CD4-positive, CD25-positive, alpha-beta regulatory T cell (primary cell): ENCODE measurements around the gene COX7A1. TPM values are rescaled to one million over a fixed set of nuclear protein-coding genes. Genes with fewer than 3 reads are reported as not detected.
"Not testable (repeated sequence)": the region's sequence is repeated elsewhere in the genome, so short reads cannot be mapped to it uniquely, and the experiment has no call there.

Experiments
- ATAC-seq, 2 donors: fragments of 150-1000 bp; cut with Tn5 transposase; one replicate each; pipeline ENCODE4 v1.10.0; 2021; ENCODE audit warnings: low read depth in 2 of 2, moderate number of reproducible peaks in 2 of 2, moderate library complexity in 1 of 2
- DNase-seq, 3 donors: peaks; one replicate each; pipeline versions ENCODE4 v3.0.0 to v3.0.0-alpha.2; 2012 to 2022; ENCODE audit warnings: mixed read lengths in 1 of 3
- H3K27ac ChIP-seq: one replicate; pipeline ENCODE4 v1.7.0; 2013; ENCODE audit warnings: mild to moderate bottlenecking, low read length; ENCODE audit not compliant: insufficient read depth, poor library complexity, severe bottlenecking
- H3K27me3 ChIP-seq: one replicate; pipeline ENCODE4 v1.7.0; 2013; ENCODE audit warnings: low read length; ENCODE audit not compliant: control insufficient read depth, insufficient read depth
- H3K36me3 ChIP-seq: one replicate; pipeline ENCODE4 v1.7.0; 2013; ENCODE audit warnings: mild to moderate bottlenecking, low read length, moderate library complexity; ENCODE audit not compliant: control insufficient read depth, insufficient read depth
- H3K4me1 ChIP-seq: 2 replicates; pipeline ENCODE4 v1.7.0; 2013; ENCODE audit warnings: mild to moderate bottlenecking, low read length; ENCODE audit not compliant: insufficient read depth, control insufficient read depth, poor library complexity, severe bottlenecking
- H3K4me3 ChIP-seq: one replicate; pipeline ENCODE4 v1.7.0; 2013; ENCODE audit warnings: low read depth, mild to moderate bottlenecking, low read length, moderate library complexity
- H3K9me3 ChIP-seq, 2 experiments: 1 replicate in 1 of 2; 2 replicates in 1 of 2; pipeline ENCODE4 v1.7.0; 2013; ENCODE audit warnings: low read length in 2 of 2, mild to moderate bottlenecking in 1 of 2, moderate library complexity in 1 of 2; ENCODE audit not compliant: control insufficient read depth in 2 of 2
- H3K27ac Mint-ChIP-seq, 3 donors: one replicate each; pipeline ENCODE4 v1.8.0; 2020 to 2022; ENCODE audit warnings: mild to moderate bottlenecking in 3 of 3, mixed read lengths in 3 of 3, moderate library complexity in 2 of 3
- H3K27me3 Mint-ChIP-seq: one replicate; pipeline ENCODE4 v1.8.0; 2022; ENCODE audit warnings: mild to moderate bottlenecking, mixed read lengths
- H3K36me3 Mint-ChIP-seq: one replicate; pipeline ENCODE4 v1.8.0; 2020; ENCODE audit warnings: mixed read lengths
- H3K4me1 Mint-ChIP-seq, 4 donors: one replicate each; pipeline ENCODE4 v1.8.0; 2020 to 2022; ENCODE audit warnings: mixed read lengths in 4 of 4, mild to moderate bottlenecking in 1 of 4
- H3K4me3 Mint-ChIP-seq, 4 donors: one replicate each; pipeline ENCODE4 v1.8.0; 2020 to 2022; ENCODE audit warnings: mild to moderate bottlenecking in 4 of 4, mixed read lengths in 4 of 4, moderate library complexity in 3 of 4
- H3K9me3 Mint-ChIP-seq, 7 donors: one replicate each; pipeline ENCODE4 v1.8.0; 2020 to 2022; ENCODE audit warnings: mixed read lengths in 7 of 7, mild to moderate bottlenecking in 3 of 7, moderate library complexity in 2 of 7
- polyA plus RNA-seq, 4 donors: library from polyadenylated mRNA; unstranded; fragments of 300-500 nt; fragmentation: Illumina TruSeq; gene quantifications; one replicate each; pipeline ENCODE4 v1.2.3, GENCODE V29; 2021
- total RNA-seq: library from RNA; stranded (reverse); gene quantifications from one replicate; pipeline ENCODE4 v1.2.3, GENCODE V29; 2022

Gene COX7A1
- total and polyA plus RNA-seq, 5 donors from 2014 or later = not detected

DNA sequence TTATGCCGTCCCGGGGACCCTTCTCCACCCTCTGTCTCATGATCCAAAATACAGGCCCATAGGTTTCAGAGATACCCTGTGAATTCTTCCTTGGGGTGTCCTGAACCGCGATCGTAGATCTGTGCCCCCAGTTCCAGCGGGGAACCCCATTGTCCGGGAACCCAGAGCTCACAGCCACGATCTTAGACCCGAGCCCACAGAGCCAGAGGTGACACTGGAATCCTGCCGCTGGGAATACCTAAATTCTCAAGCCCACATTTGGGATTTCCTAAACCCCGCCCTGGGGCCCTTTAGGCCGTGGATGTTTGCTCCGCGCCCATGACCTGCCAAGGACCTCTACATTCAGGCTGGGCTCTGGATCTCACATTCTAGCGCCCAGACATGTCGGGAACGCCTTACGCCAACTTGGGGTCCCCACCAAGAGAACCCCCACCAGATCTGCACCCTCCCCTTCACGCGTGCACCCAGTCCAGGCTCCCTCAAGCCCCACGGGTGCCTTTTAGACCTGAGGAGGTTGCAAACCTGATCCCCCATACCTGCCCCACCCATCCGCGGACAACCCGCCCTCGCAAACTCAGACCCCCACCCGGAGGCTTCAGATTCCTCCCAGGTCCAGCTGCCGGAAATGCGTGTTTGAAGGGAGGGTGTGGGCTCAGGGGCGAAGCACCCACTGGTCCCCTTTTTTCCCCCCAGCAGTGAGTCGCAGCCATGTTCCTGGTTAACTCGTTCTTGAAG, 11.8 kb downstream of the COX7A1 start:
- Mint-ChIP-seq H3K27me3 (no peaks in the 10 kb centered on the region), H3K27ac (peak overlapping the region; percentile 90 to 95 (median 91)), H3K4me1 (peaks cover 8 to 20% (median 14%) of the 10 kb centered on the region in 4 donors), H3K36me3 (peaks cover 18% of the 10 kb centered on the region), H3K9me3 (peaks cover 0 to 4% (median 0%) of the 10 kb centered on the region in 7 donors), H3K4me3 (peak overlapping the region; percentile 89 to 94 (median 92))
- peak overlapping the region; percentile 81 for H3K27ac ChIP-seq
- peaks cover 18% of the 10 kb centered on the region for H3K4me1 ChIP-seq
- H3K9me3 ChIP-seq = no peaks in the 10 kb centered on the region
- peak overlapping the region; percentile 88 for H3K4me3 ChIP-seq
- H3K27me3 ChIP-seq = no peaks in the 10 kb centered on the region
- peak in 2 of 3 donors; percentile 52 to 74 for DNase-seq
- peak; percentile 13 to 20 for ATAC-seq
- peaks cover 21% of the 10 kb centered on the region for H3K36me3 ChIP-seq

DNA sequence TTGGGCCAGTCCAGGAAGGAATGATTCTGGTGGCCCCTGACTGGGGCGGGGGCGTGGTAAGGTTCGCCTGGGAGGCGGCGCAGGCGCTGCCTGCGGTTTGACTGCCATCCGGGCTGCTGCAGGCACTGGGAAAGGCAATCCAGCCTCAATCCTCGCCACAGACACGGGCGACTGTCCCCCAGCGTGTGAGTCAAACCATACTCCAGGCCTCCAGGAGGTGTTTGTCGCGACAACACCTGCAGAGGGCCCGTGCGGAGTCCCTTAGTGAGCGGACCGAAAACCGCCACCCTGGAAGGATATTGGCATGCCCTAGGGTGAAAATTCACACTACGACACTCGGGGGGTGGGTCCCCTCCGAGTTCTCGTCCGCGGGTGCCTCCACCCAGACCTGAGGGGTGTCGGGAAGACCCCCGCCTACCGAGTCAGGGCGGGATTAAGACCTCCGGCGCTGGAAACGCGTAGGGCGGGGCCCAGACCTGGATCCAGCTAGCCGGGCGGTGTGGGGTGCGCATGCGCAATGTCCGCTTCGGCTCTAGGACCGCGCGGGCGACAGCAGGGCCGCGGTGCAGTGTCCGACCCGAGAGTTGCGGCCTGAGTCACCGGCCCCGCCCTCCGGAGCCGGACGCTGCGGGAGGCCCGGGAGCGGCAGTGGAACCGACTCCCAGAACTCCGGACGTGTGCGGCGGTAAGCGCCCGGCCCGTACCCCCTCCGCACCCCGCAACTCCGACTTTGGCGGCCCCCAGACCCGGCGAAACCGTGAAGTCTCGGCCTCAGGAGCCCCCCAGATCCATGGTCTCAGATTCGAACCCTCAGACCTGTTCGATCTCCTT, 12.6 kb downstream of the COX7A1 start, which contains the start of gene CAPNS1:
Gene CAPNS1 (plus strand): TSS at position 594 of the 831 bp plus-strand sequence. CDS start 946 bp downstream, outside the sequence.
- H3K4me1 ChIP-seq = peaks cover 18% of the 10 kb centered on the region
- Mint-ChIP-seq H3K4me1 (peaks cover 8 to 20% (median 13%) of the 10 kb centered on the region in 4 donors), H3K36me3 (peaks cover 13% of the 10 kb centered on the region), H3K27ac (peak within 1 kb of the TSS; percentile 91 to 95 (median 93)), H3K27me3 (no peaks in the 10 kb centered on the region), H3K9me3 (peaks cover 0 to 4% (median 0%) of the 10 kb centered on the region in 7 donors), H3K4me3 (peak within 1 kb of the TSS; percentile 89 to 94 (median 92))
- peak within 1 kb of the TSS; percentile 88 for H3K4me3 ChIP-seq
- peak within 1 kb of the TSS; percentile 81 for H3K27ac ChIP-seq
- no peaks in the 10 kb centered on the region for H3K9me3 ChIP-seq
- ATAC-seq = peak; percentile 69 to 70
- peaks cover 16% of the 10 kb centered on the region for H3K36me3 ChIP-seq
- H3K27me3 ChIP-seq = no peaks in the 10 kb centered on the region
- DNase-seq = peak; percentile 84 to 93 (median 85)

DNA sequence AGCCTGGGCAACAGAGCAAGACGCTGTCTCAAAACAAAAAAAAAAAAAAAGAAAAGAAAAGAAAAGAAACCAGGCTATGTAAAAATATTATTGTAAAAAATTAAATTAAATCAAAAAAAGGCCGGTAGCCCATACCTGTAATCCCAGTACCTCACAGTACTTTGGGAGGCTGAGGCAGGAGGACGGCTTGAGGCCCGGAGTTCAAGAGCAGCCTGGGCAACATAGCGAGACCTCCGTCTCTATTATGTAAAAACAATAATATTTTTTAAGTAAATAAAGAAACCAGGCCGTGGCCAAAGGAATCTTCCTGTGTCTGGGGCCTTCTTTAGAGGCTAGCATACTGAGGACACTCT, 13.2 kb downstream of the COX7A1 start:
- H3K9me3 Mint-ChIP-seq = peaks cover 0 to 4% (median 0%) of the 10 kb centered on the region in 7 donors
- peak overlapping the region; percentile 91 to 95 (median 93) for H3K27ac Mint-ChIP-seq
- peaks cover 8 to 20% (median 12%) of the 10 kb centered on the region in 4 donors for H3K4me1 Mint-ChIP-seq
- H3K4me1 ChIP-seq = peaks cover 18% of the 10 kb centered on the region
- peak overlapping the region; percentile 81 for H3K27ac ChIP-seq
- H3K9me3 ChIP-seq = no peaks in the 10 kb centered on the region
- peaks cover 10% of the 10 kb centered on the region for H3K36me3 ChIP-seq
- peak overlapping the region; percentile 89 to 94 (median 92) for H3K4me3 Mint-ChIP-seq
- no peaks in the 10 kb centered on the region for H3K27me3 Mint-ChIP-seq
- peaks cover 12% of the 10 kb centered on the region for H3K36me3 Mint-ChIP-seq
- no peaks in the 10 kb centered on the region for H3K27me3 ChIP-seq
- ATAC-seq (no peak), DNase-seq (no peak)
- peak overlapping the region; percentile 55 for H3K4me3 ChIP-seq

DNA sequence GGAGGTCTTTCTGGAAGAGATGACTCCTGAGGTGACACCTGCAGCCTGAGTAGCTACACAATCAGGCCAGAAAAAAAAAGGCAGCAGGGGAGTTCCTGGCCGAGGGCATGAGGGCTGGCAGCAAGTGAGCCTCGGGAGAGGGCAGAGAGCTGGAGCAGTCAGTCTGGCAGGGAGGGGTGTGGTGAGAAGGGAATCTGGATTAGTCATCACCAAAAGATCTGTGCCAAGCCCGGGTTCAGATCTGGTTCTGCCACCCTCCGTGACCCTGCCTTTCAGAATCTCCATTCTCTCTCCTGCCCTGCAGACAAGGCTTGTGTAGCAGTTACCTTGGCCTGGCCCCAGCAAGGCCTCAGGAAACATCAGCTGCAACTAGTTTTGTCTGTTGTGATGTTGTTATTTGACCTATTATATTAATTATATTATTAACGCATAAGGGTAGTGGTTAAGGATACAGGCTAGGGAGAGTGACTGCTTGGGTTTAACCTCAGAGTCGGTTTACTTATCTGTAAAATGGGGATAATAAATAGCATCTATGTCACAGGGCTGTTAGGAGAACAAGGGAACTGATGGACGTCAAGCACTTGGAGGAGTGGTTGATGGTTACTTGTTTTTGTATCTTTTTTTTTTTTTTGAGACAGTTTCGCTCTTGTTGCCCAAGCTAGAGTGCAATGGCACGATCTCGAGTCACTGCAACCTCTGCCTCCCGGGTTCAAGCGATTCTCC, 15.1 kb downstream of the COX7A1 start:
- H3K27ac ChIP-seq = no peak overlapping the region
- no peaks in the 10 kb centered on the region for H3K9me3 ChIP-seq
- no peaks in the 10 kb centered on the region for H3K27me3 ChIP-seq
- H3K4me1 ChIP-seq = peaks cover 22% of the 10 kb centered on the region
- Mint-ChIP-seq H3K36me3 (peaks cover 6% of the 10 kb centered on the region), H3K27ac (peak overlapping the region in 2 of 3 donors; percentile 8 to 70), H3K9me3 (peaks cover 0 to 4% (median 0%) of the 10 kb centered on the region in 7 donors), H3K27me3 (no peaks in the 10 kb centered on the region), H3K4me3 (peak overlapping the region in 3 of 4 donors; percentile 33 to 82 (median 70)), H3K4me1 (peaks cover 8 to 24% (median 18%) of the 10 kb centered on the region in 4 donors)
- H3K4me3 ChIP-seq = no peak overlapping the region
- ATAC-seq (no peak), DNase-seq (peak in 1 of 3 donors; percentile 5)
- no peaks in the 10 kb centered on the region for H3K36me3 ChIP-seq

DNA sequence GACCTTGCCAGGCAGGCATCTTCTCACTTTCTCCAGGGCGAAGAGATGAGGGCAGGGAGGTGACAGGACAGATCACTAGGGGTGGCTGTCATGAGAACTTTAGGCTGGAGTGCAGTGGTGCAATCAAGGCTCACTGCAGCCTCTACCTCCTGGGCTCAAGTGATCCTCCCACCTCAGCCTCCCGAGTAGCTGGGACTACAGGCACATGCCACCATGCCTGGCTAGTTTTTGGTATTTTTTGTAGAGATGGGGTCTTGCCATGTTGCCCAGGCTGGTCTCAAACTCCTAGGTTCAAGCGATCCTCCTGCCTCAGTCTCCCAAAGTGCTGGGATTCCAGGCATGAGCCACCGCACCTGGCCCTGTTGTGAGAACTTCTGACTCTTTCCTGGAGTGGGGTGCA, 17.4 kb downstream of the COX7A1 start:
- not testable (repeated sequence) for DNase-seq, ATAC-seq, H3K9me3 ChIP-seq, H3K27me3 ChIP-seq, H3K27ac ChIP-seq, H3K4me3 ChIP-seq, H3K27me3 Mint-ChIP-seq, H3K9me3 Mint-ChIP-seq, H3K36me3 ChIP-seq, H3K36me3 Mint-ChIP-seq
- Mint-ChIP-seq H3K4me1 (peaks cover 0 to 21% (median 12%) of the 10 kb centered on the region in 4 donors), H3K27ac (peak overlapping the region in 1 of 3 donors; percentile 77), H3K4me3 (peak overlapping the region in 1 of 4 donors; percentile 60)
- peaks cover 11% of the 10 kb centered on the region for H3K4me1 ChIP-seq

DNA sequence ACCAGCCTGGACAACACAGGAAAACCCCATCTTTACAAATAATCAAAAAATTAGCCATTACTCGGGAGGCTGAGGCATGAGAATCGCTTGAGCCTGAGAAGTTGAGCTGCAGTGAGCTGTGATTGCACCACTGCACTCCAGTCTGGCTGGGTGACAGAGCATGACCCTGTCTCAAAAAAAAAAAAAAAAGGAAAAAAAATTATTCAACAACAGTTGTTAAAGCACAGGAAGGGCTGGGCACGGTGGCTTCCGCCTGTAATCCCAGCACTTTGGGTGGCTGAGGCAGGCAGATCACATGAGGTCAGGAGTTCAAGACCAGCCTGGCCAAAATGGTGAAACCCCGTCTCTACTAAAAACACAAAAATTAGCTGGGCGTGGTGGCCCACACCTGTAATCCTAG, 21.0 kb downstream of the COX7A1 start:
- H3K9me3 ChIP-seq, H3K27me3 ChIP-seq, DNase-seq, H3K4me3 ChIP-seq, H3K9me3 Mint-ChIP-seq, H3K27ac Mint-ChIP-seq, ATAC-seq, H3K27ac ChIP-seq, H3K36me3 Mint-ChIP-seq, H3K27me3 Mint-ChIP-seq, H3K36me3 ChIP-seq: not testable (repeated sequence)
- H3K4me1 Mint-ChIP-seq = peaks cover 0 to 29% (median 19%) of the 10 kb centered on the region in 4 donors
- H3K4me1 ChIP-seq = peaks cover 17% of the 10 kb centered on the region
- peak overlapping the region in 1 of 4 donors; percentile 85 for H3K4me3 Mint-ChIP-seq

DNA sequence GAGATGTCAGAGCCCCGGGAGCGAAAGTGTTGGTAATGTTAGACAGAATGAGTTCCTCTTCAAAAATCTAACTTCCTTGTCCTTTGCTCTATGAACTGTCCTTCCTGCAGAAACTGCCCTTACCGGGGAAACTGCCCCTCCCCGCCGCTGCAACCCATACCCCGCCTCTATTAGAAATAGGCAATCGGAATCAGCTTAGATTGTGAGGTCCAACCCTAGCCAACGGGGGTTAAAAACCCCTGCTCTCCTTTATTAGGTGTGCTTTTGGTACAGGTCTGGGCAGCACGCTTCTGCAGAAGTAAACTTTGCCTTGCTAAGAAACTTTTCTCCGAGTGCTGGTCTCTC, 23.9 kb downstream of the COX7A1 start:
- H3K9me3 ChIP-seq = no peaks in the 10 kb centered on the region
- Mint-ChIP-seq H3K36me3 (peaks cover 11% of the 10 kb centered on the region), H3K4me3 (peak overlapping the region; percentile 86 to 96 (median 92)), H3K4me1 (peaks cover 0 to 31% (median 19%) of the 10 kb centered on the region in 4 donors), H3K27ac (peak overlapping the region; percentile 86 to 98 (median 94)), H3K27me3 (peaks cover 6% of the 10 kb centered on the region), H3K9me3 (no peaks in the 10 kb centered on the region)
- peak overlapping the region; percentile 83 for H3K4me3 ChIP-seq
- ATAC-seq = no peak
- peaks cover 17% of the 10 kb centered on the region for H3K4me1 ChIP-seq
- no peaks in the 10 kb centered on the region for H3K27me3 ChIP-seq
- peak overlapping the region; percentile 79 for H3K27ac ChIP-seq
- DNase-seq = no peak
- H3K36me3 ChIP-seq = peaks cover 19% of the 10 kb centered on the region
